Measurements from ENCODE around the gene SSB. TPM values are rescaled to one million over a fixed set of nuclear protein-coding genes. Genes with fewer than 3 reads are reported as not detected.

SSB gene
- total RNA-seq, 4 donors from 2014 or later, result 57.1 to 73.0 (median 63.6) TPM

GRCh38 chr2:169827272-169828140, 28.8 kb downstream of the SSB start, which contains the start of gene UBR3:
Gene UBR3 (plus strand): TSS chr2:169827454. CDS start chr2:169827508, 54 bp downstream.
- Histone ChIP-seq H3K27me3 (no peaks in the 10 kb centered on the region), H3K4me1 (peaks cover 48 to 73% (median 69%) of the 10 kb centered on the region in 4 donors), H3K27ac (replicated peaks in 1 of 4) (peak within 1 kb of the TSS; percentile 87 to 95 (median 92)), H3K4me3 (peak within 1 kb of the TSS; percentile 79 to 97 (median 90)), H3K36me3 (no peaks in the 10 kb centered on the region), H3K9me3 (no peaks in the 10 kb centered on the region)
- DNase-seq (ENCODE audit: extremely low spot score), result peak; percentile 96
- WGBS, result under 1% methylated on average over 35 of the region's 104 CpGs
- peak; percentile 63 for TF ChIP-seq POLR2A (IDR thresholded peaks at IDR 0.05; ENCODE audit: low read depth)
- TF ChIP-seq POLR2AphosphoS5 (IDR thresholded peaks at IDR 0.05), result peak; percentile 81 to 92
- no peak for TF ChIP-seq CTCF (IDR thresholded peaks at IDR 0.05)
- intact Hi-C loops (cut with DNase I), result loop anchor here (10.0 kb wide), 1 partner anchor 47 kb away; no protein-coding TSS in a partner anchor

GRCh38 chr2:169828141-169828811, 29.6 kb downstream of the SSB start:
- DNase-seq (ENCODE audit: extremely low spot score), result no peak
- WGBS, result under 1% methylated on average over 13 of the region's 13 CpGs

GRCh38 chr2:169834401-169834800, 35.7 kb downstream of the SSB start:
- 76% methylated on average over 1 of the region's 1 CpG for WGBS
- no peaks in the 10 kb centered on the region for H3K27me3 ChIP-seq
- intact Hi-C loops (cut with DNase I), result no loop called here
- H3K36me3 ChIP-seq, result no peaks in the 10 kb centered on the region
- TF ChIP-seq POLR2AphosphoS5 (IDR thresholded peaks at IDR 0.05) (no peak), POLR2A (IDR thresholded peaks at IDR 0.05; ENCODE audit: low read depth) (no peak), CTCF (IDR thresholded peaks at IDR 0.05) (no peak), EP300 (IDR thresholded peaks at IDR 0.05) (no peak)
- H3K27ac ChIP-seq (replicated peaks in 1 of 4), result no peak overlapping the region
- H3K9me3 ChIP-seq, result no peaks in the 10 kb centered on the region
- H3K4me3 ChIP-seq, result no peak overlapping the region
- no peak for DNase-seq (ENCODE audit: extremely low spot score)
- peaks cover 35 to 76% (median 75%) of the 10 kb centered on the region in 4 donors for H3K4me1 ChIP-seq

More at GRCh38 chr2:169828141-169828811, 29.6 kb downstream of the SSB start:
- Histone ChIP-seq H3K27me3 (no peaks in the 10 kb centered on the region), H3K27ac (replicated peaks in 1 of 4) (peak overlapping the region; percentile 87 to 95 (median 92)), H3K36me3 (no peaks in the 10 kb centered on the region), H3K4me1 (peaks cover 43 to 73% (median 67%) of the 10 kb centered on the region in 4 donors), H3K9me3 (no peaks in the 10 kb centered on the region), H3K4me3 (peak overlapping the region; percentile 79 to 97 (median 90))
- no peak for TF ChIP-seq EP300 (IDR thresholded peaks at IDR 0.05)
- TF ChIP-seq POLR2AphosphoS5 (IDR thresholded peaks at IDR 0.05), result peak; percentile 13 to 33
- TF ChIP-seq POLR2A (IDR thresholded peaks at IDR 0.05; ENCODE audit: low read depth), result no peak
- TF ChIP-seq CTCF (IDR thresholded peaks at IDR 0.05), result no peak
- intact Hi-C loops (cut with DNase I), result loop anchor here (10.0 kb wide), 1 partner anchor 47 kb away; no protein-coding TSS in a partner anchor

- DNase-seq (ENCODE audit: extremely low spot score), result no peak
- H3K27ac ChIP-seq (replicated peaks in 1 of 4), result no peak overlapping the region
- no peaks in the 10 kb centered on the region for H3K9me3 ChIP-seq
- peaks cover 23 to 57% (median 53%) of the 10 kb centered on the region in 4 donors for H3K4me1 ChIP-seq
- H3K4me3 ChIP-seq, result no peak overlapping the region
- intact Hi-C loops (cut with DNase I), result no loop called here
- H3K36me3 ChIP-seq, result peaks cover 0 to 10% (median 3%) of the 10 kb centered on the region in 4 donors
- TF ChIP-seq POLR2A (IDR thresholded peaks at IDR 0.05; ENCODE audit: low read depth) (no peak), EP300 (IDR thresholded peaks at IDR 0.05) (no peak)
- 79% methylated on average over 2 of the region's 2 CpGs for WGBS
- H3K27me3 ChIP-seq, result no peaks in the 10 kb centered on the region
These were observed 40.2 kb downstream of the SSB start for GRCh38 chr2:169838743-169839489.
